NK-92 (cell line): ENCODE data around the gene NUDT8.
"Not testable (repeated sequence)": the region's sequence is repeated elsewhere in the genome, so short reads cannot be mapped to it uniquely, and the experiment has no call there.

Experiments used
- DNase-seq: peaks from one replicate; lab custom pipeline; 2025; ENCODE audit not compliant: unreplicated experiment; lab: John Stamatoyannopoulos, UW

Gene NUDT8

GRCh38 chr11:67596753-67597300, 32.9 kb downstream of the NUDT8 start:
- DNase-seq: no peak

- DNase-seq: no peak
Measured at GRCh38 chr11:67594480-67594879, 35.3 kb downstream of the NUDT8 start.

- DNase-seq: no peak
Measured at GRCh38 chr11:67593565-67593905, 36.2 kb downstream of the NUDT8 start.

GRCh38 chr11:67592880-67593564, 36.7 kb downstream of the NUDT8 start:
- no peak for DNase-seq

GRCh38 chr11:67588899-67589415, 40.8 kb downstream of the NUDT8 start:
- not testable (repeated sequence) for DNase-seq

- no peak for DNase-seq
Measured at GRCh38 chr11:67588136-67588503, 41.6 kb downstream of the NUDT8 start.

GRCh38 chr11:67586568-67587250, 43.0 kb downstream of the NUDT8 start:
- no peak for DNase-seq

GRCh38 chr11:67585911-67586310, 43.8 kb downstream of the NUDT8 start:
- no peak for DNase-seq

- no peak for DNase-seq
Measured at GRCh38 chr11:67584881-67585873, 44.6 kb downstream of the NUDT8 start.

- no peak for DNase-seq
Measured at GRCh38 chr11:67584205-67584880, 45.4 kb downstream of the NUDT8 start.

- no peak for DNase-seq
Measured at GRCh38 chr11:67583247-67584204, 46.2 kb downstream of the NUDT8 start, which contains the start of gene GSTP1. Gene GSTP1 (plus strand): TSS chr11:67583812. CDS start chr11:67583844, 32 bp downstream.

GRCh38 chr11:67582011-67582410, 47.7 kb downstream of the NUDT8 start:
- no peak for DNase-seq

- DNase-seq: no peak
Measured at GRCh38 chr11:67581469-67581868, 48.3 kb downstream of the NUDT8 start.

- no peak for DNase-seq
Measured at GRCh38 chr11:67577951-67578350, 51.8 kb downstream of the NUDT8 start.
